Progenitor cell of endocrine pancreas (in vitro differentiated cells): ENCODE measurements around the gene SLC10A7. TPM values are rescaled to one million over a fixed set of nuclear protein-coding genes. Genes with fewer than 3 reads are reported as not detected.

Source experiments
- DNase-seq: peaks from one replicate; pipeline ENCODE4 v3.0.0; 2021; ENCODE audit warnings: low spot score; ENCODE audit not compliant: unreplicated experiment
- H3K27ac Mint-ChIP-seq: 2 replicates; pipeline ENCODE4 v1.8.0; 2021; ENCODE audit warnings: mild to moderate bottlenecking, moderate library complexity, mixed read lengths
- H3K27me3 Mint-ChIP-seq: 2 replicates; pipeline ENCODE4 v1.8.0; 2021; ENCODE audit warnings: mixed read lengths
- H3K36me3 Mint-ChIP-seq: 2 replicates; pipeline ENCODE4 v1.8.0; 2022; ENCODE audit warnings: mixed read lengths; ENCODE audit not compliant: insufficient read depth
- H3K4me1 Mint-ChIP-seq: 2 replicates; pipeline ENCODE4 v1.8.0; 2021; ENCODE audit warnings: low read depth, mixed read lengths
- H3K4me3 Mint-ChIP-seq: 2 replicates; pipeline ENCODE4 v1.8.0; 2021; ENCODE audit warnings: low read depth, mild to moderate bottlenecking, moderate library complexity, mixed read lengths
- H3K9me3 Mint-ChIP-seq: 2 replicates; pipeline ENCODE4 v1.8.0; 2021; ENCODE audit warnings: low read depth, mixed read lengths
- CTCF ChIP-seq: fragments of 200-600 bp; sonication (generic); IDR thresholded peaks from one replicate; pipeline ENCODE4 v1.5.0; 2021; ENCODE audit warnings: antibody characterized with exemption, mild to moderate bottlenecking; ENCODE audit not compliant: unreplicated experiment
- total RNA-seq: library from RNA; stranded (reverse); gene quantifications from 2 replicates; pipeline ENCODE4 v1.2.1, GENCODE V29; 2021

Gene SLC10A7
- total RNA-seq, 1 donor from 2014 or later: 14.1 TPM

DNA sequence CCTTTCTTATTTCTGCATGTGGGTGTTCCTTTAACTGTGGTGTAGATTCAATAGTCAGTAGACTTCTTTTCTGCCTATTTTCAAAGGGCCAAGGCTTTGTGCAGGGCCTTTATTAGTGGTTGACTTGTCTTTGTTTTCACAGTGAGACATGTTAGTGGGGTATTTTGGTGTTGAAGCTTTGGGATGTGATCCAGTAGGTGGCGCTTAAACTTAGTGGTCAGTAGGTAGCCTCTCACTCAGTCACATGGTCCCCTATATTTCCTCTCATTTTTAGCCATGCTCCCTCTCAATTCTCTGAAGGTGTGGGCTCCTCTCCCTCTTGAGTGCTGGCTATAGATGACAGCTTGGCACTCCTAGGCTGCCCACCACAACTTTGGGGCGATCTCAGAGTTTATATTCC lies 23.4 kb upstream of the SLC10A7 start:
- Mint-ChIP-seq H3K27ac (no peak overlapping the region), H3K4me1 (no peaks in the 10 kb centered on the region), H3K36me3 (peaks cover 1% of the 10 kb centered on the region), H3K9me3 (peaks cover 25% of the 10 kb centered on the region), H3K4me3 (no peak overlapping the region), H3K27me3 (no peaks in the 10 kb centered on the region)
- peak; percentile 39 for TF ChIP-seq CTCF
- DNase-seq: no peak

DNA sequence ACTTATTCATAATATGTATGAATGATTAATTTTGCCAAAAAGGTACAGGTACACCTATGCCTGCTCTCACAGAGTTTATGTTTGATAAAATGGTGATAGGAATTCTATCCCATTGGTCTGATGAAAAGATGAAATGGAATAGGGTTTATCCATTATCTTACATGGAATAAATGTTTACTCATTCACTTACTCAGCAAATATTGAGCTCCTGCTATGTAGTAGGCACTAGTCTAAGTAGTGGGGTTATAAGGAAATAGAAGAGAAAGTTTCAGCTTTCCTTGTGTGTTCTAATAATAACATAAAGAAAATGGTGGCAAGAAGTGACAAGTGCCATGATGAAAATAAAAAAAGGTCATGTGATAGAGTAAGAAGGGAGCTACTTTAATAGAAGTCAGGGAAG lies 12.4 kb upstream of the SLC10A7 start:
- Mint-ChIP-seq H3K9me3 (peaks cover 11% of the 10 kb centered on the region), H3K27ac (no peak overlapping the region), H3K4me3 (no peak overlapping the region), H3K4me1 (no peaks in the 10 kb centered on the region), H3K27me3 (no peaks in the 10 kb centered on the region), H3K36me3 (peaks cover 2% of the 10 kb centered on the region)
- no peak for TF ChIP-seq CTCF
- DNase-seq: no peak

DNA sequence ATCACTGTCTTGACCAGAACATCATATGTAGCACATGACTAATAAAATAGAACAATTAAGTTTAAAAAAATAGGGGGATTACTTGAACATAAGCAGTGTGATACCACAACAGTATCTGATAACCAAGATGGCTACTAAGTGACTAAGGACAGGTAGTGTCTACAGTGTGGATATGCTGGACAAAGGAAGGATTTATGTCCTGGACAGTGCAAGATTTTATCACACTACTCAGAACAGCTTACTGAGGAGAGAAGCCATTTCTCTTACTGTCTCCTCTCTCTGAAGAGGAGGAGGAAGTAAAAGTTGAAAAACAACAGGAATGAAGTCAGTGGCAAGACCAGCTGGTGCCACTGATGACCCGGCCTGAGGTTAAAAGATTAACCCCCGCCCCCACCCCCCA lies 4.0 kb upstream of the SLC10A7 start:
- Mint-ChIP-seq H3K36me3 (peaks cover 2% of the 10 kb centered on the region), H3K27ac (no peak overlapping the region), H3K4me1 (peaks cover 3% of the 10 kb centered on the region), H3K4me3 (no peak overlapping the region), H3K27me3 (no peaks in the 10 kb centered on the region), H3K9me3 (peaks cover 6% of the 10 kb centered on the region)
- DNase-seq: no peak
- TF ChIP-seq CTCF: no peak

DNA sequence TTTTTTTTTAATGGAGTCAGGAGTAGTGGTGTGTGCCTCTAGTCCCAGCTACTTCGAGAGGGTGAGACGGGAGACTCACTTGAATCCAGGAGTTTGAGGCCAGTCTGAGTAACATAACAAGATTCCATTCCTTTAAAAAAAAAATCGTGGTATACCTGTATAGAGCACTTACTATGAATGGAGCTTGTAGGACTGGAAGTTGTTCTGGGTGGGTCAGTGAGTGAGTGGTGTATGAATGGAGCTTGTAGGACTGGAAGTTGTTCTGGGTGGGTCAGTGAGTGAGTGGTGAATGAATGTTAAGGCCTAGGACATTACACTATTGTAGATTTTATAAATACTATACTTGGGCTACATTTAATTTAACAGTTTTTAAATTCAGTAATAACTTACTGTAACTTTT lies 2.9 kb upstream of the SLC10A7 start:
- H3K4me3 Mint-ChIP-seq: no peak overlapping the region
- no peaks in the 10 kb centered on the region for H3K9me3 Mint-ChIP-seq
- no peak overlapping the region for H3K27ac Mint-ChIP-seq
- no peak for TF ChIP-seq CTCF
- peaks cover 3% of the 10 kb centered on the region for H3K4me1 Mint-ChIP-seq
- H3K27me3 Mint-ChIP-seq: no peaks in the 10 kb centered on the region
- no peak for DNase-seq
- H3K36me3 Mint-ChIP-seq: peaks cover 2% of the 10 kb centered on the region

GRCh38 chr4:146522869-146523205 lies 1.1 kb upstream of the SLC10A7 start:
- Mint-ChIP-seq H3K4me1 (peaks cover 3% of the 10 kb centered on the region), H3K36me3 (no peaks in the 10 kb centered on the region), H3K27ac (peak overlapping the region; percentile 71), H3K4me3 (no peak overlapping the region), H3K27me3 (no peaks in the 10 kb centered on the region), H3K9me3 (no peaks in the 10 kb centered on the region)
- TF ChIP-seq CTCF: no peak
- DNase-seq: no peak
